ENCODE data around the gene BCL11A.

DNA sequence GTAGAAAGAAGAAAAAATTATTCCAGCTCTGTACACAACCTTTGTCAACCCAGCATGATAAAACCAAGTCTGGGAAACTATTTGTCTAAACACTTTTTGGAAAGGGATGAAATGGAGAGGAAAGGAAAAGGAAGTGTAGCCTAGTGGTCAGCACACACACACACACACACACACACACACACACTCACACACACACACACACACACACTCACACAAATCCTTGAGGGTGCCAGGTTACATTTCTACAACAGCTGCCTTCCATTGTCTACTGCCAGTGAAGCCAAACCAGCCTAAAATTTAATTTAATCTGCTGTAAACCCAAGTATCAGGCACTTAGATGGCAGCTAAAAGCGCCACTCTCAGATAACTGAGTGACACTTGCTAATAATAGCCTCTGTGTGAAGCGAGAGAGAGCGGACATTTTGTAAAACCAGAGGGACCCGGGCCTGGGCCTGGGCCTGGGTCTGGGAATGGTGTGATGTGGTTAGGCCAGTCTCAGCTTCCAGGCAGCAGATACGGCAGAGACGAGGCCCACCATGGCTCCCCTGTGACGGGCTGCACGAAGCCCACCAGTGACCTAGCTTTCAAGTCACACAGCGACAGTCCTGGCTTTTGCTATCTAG, 32.4 kb downstream of the BCL11A start:
- no peak for TF ChIP-seq POLR2A (IDR thresholded peaks at IDR 0.05)
- TF ChIP-seq, protein P1, sequence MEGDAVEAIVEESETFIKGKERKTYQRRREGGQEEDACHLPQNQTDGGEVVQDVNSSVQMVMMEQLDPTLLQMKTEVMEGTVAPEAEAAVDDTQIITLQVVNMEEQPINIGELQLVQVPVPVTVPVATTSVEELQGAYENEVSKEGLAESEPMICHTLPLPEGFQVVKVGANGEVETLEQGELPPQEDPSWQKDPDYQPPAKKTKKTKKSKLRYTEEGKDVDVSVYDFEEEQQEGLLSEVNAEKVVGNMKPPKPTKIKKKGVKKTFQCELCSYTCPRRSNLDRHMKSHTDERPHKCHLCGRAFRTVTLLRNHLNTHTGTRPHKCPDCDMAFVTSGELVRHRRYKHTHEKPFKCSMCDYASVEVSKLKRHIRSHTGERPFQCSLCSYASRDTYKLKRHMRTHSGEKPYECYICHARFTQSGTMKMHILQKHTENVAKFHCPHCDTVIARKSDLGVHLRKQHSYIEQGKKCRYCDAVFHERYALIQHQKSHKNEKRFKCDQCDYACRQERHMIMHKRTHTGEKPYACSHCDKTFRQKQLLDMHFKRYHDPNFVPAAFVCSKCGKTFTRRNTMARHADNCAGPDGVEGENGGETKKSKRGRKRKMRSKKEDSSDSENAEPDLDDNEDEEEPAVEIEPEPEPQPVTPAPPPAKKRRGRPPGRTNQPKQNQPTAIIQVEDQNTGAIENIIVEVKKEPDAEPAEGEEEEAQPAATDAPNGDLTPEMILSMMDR (IDR thresholded peaks at IDR 0.05): no peak
- no peak for TF ChIP-seq POLR2AphosphoS5 (IDR thresholded peaks at IDR 0.05)
